T-helper 22 cell (primary cell): ENCODE measurements around the gene ARPP21.

Experiments used
- DNase-seq: peaks from one replicate; pipeline ENCODE4 v3.0.0-alpha.2; 2020; ENCODE audit warnings: low read depth

ARPP21 gene

DNA sequence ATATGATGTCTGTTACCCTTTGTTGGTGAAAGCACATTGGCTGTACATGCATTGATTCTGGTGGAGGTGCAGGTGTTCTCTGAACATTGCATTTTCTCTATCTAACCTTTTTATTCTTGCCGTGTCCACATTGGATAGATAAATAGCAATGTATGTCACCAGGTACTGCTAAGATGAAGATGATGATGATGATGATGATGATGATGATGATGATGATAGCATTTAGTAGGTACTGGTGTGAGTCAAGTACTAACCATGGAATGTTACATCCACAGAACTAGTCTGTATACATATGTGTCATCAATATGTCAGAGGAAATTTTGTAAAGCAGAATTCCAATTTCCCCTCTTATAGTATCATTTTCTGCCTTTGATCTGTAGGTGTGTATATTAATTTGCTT, 36.3 kb downstream of the ARPP21 start:
- no peak for DNase-seq

DNA sequence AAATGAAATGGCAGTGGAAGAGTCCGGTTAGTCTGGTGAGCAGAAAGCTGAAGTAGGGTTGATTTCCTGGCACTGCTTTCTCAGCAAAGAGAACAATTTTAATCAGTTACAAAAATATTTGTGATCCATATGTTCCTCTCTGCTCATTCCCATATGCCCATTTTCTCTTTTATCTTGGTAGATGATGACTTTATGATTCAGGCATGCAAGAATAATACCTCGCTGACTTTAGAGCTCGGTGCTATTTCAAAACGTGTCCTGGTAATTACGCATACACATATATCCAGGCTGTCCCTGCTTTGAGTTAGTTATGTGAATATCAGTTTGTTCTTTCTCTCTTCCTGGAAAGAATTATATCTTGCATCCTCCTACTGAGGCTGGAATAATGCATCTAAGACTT, 38.5 kb downstream of the ARPP21 start:
- no peak for DNase-seq

DNA sequence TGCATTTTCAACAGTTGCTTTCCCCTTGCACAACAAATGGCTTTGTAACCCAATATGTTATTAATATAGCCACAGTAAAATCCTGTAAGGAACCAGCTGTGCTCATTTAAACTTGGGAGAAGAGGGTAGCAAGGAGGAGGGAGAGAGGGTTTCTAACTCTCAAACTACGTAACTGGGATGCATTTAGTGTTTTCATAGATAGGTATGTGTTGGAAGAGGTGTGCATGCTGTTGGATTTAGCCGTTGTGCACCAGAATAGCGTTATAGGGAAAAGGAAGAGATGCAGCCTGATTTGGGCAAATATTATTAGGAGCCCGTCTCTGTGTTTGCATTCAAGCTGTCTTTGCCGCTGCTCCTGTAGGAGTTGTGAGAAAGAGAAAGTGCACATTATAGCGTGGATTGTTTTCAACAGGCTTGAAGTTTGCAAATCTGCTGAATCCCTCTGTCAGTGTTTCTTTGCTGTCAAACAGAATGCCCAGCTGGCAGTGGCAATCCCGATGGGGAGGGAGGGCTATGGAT, 39.4 kb downstream of the ARPP21 start:
- no peak for DNase-seq

DNA sequence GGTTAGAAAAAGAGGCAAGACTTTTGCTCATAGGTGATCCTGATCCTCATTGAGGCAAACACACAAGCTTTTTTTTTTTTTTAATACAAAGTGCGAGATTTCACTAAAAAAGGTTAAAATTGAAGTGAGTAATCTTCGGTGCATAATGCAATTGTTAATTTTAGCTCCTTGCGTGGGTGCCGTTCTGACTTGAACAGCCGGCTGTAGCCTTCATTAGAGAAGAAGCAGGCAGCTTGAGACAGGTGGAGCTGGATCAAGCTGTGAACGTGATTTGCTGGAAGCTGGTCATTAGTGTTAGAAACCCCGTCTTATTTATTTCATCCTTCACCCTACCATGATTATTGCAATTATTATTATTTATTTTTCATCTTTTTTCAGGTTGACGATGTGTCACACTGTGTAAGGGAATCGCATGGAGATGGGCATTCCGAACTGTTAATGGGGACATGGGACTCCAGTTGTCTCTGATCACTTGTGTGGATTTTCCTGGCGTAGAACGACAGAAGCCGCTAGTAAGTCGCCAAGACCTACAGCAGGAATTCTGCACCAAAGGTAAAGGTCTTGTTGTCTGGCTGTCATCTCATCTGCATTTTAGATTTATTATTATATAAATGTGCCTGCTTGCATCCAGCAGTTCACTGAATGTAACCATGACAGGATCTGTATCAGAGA, 40.2 kb downstream of the ARPP21 start:
- no peak for DNase-seq

DNA sequence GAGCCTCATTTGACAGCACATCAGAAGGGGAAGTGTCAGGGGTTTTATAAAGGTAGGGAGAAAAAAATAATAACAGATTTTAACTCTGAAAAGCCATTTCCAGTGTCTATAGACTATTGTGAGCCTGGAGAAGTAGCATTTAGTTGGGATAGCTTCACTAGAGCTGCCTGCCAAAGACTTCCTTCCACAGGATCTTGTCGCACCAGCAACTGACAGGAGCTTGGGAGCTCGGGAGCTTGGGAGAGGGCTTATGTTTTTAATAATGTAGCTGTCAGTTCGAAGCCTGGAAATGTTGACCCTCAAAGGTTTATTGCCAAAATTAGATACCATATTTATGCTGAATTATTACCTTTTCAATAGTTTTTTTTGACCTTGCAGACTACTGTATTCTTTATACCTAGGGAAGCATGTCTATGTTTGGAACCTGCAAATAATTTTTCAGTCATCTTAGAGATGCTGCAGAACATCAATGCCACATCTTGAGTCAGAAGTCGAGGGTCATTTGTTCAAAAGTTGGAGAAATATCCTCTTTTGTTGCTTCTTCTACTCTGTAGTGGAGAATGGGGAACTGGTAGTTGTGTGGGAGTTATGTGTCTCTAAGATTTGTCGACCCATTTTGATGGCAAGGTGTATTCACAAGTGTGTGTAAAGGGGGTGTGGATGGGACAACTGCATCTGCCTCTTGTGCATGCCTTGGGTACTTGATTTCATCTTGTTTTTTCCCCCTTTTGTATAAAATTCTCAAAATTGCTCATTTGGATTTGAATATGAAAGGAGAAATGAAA, 41.7 kb downstream of the ARPP21 start:
- DNase-seq = no peak

DNA sequence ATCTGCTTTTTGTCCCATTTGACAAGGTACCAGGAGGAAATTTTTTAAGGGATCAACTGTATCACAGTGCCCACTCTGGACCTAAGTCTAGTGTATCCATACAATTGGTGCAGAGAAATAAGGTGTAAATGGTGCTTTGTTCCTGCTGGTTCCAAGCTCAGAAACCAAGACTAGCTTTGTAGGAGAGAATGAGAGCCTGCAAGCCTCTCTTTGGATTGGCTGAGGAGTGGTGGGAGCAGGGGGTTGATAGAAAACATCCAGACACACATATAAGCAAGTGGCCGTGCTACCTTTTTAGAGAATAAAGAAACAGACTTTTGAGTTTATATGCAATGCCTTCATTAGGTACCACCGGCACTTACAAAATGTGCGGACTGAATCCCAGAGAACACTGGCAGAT, 45.8 kb downstream of the ARPP21 start:
- DNase-seq = no peak

DNA sequence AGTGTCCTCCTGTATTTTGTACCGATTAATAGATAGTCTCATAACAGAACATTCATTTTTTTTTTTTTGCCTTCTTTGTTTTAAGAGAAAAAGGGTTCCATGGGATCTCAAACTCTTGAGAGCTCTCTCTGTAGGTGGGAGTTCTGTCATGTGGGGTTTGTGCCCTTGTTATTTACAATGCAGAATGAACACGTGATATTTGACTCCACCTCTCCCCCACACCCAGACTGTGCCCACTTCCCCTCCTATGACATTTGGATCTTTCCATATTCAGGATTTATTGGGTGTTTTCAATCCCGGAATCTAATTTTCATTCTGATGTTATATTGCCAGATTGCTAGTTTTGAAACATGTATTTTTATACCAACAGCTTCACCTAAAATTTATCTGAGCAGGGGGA, 49.5 kb downstream of the ARPP21 start:
- no peak for DNase-seq

DNA sequence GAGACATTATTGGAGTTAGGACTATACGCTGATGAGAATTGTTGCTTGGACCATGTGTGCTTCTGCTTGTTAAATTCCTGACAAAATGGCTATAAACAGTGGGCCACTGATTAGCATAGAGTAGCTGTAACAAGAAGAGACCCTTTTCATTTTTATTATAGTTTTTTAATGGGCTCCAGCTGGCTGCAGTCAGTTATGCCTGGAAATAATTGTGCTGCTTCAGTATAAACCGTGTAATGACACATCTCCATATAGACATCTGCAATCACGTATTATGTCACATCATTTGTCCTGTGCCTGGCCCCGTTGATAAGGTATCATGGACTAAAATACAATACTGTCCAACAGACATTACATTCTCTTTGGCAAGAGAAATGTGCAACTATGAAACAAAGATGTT, 50.9 kb downstream of the ARPP21 start:
- DNase-seq = no peak

DNA sequence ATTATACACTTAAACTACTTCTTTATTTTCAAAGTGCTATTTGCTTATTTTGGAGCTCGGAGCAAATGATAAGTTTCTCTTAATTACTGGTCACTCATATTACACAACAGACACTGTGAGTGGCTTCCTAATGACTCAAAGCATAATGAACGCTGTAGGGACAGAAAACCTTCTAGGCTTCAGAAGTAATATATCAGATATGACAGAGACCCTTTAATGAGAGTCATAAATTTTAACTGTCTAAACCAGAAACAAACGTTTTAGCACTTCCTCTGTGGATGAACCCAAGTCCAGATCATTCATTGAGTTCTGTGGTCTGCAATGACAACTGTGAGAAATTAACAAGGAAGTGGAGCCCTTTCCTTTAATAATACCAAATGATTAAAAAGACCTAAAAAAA, 66.6 kb downstream of the ARPP21 start:
- no peak for DNase-seq

DNA sequence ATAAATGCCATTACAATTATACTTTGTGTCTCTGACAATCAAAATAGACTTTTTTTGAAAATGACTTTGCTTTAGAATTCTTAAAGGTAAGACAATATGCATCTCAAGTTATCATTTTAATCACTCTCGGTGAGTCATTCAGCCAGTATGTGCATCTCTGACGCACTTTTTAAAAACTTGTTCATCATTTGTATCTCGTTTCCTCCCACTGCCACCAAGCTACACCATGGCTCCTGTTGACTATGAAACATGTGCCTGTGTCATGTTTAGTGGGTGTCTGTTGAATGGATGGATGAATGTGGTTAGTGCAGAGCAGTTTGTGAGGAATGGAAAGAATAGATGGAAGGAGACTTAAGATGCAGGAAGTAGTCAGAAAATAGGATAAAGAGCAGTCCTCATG, 68.6 kb downstream of the ARPP21 start:
- no peak for DNase-seq

DNA sequence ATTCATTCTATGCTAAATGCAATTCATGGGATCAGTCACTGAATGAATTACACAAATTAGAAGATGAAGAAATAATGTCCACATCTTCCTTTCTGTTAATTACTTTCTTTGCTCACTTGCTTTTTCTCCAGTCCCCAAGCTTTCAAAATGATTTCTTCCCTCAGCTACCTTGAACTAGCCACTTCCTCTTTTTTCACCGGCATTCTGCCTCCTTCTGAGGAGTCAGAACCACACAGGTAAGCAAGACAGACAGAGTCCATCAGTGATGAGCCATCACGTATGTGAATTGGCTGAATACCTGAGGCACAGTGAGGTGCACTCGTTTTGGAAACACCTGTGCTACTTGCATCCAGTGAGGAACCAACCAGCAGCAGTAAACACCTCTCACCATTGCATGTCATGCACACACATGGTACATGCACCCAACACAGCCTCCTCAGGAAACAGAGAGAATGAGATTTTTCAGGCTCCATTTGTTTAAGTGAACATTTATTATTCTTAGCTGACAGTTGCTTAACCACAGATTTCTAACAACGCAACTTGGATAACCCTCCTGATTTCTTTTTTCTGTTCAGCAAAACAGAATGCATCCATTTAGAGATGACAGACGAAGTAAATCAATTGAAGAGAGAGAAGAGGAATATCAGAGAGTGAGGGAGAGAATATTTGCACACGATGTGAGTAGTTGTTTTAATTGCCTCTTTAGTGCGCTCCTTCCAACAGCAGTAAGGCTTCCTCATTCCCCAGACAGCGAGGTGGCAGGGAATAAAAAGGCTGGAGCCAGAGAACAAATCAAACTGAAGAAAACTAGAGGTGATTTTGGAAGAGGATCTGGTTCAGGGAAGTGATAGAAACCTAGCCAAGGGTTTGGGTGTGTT, 69.3 kb downstream of the ARPP21 start:
- no peak for DNase-seq

DNA sequence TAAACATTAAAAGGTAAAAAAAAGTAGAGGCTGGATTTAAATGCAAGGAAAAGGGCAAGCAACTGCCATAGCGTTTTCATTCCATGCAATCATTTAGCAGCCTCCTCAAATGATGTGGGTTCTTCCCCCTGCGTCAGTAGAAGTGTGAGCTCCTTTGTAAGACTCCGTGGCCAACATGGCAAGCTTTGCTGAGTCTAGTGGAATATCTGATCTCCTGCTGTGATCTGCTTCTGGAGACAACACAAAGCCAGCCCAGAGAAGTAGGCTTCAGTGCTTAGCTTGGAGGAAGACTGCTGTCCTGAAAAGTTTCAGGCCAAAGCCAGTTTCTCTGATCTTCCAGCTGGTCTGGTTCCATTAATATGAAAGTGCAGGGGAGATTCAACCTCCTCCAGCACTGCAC, 70.4 kb downstream of the ARPP21 start:
- DNase-seq = no peak

DNA sequence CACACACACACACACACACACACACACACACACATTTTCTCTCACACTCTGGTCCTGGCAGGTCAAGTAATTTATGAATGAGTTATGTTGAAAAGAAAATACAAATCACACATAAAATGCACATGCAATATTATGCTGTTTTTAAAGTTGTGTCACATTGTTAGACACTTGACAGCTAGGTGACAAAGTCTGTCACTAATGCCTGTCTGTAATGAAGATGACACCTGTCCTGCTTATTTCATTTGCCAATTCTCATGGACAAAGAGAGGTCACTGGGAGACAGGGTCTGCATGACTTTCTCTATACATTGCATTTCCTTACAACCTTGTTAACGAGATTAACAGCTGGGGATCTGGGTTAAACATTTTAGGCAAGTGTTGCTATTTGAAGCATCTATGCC, 71.2 kb downstream of the ARPP21 start:
- DNase-seq = no peak

DNA sequence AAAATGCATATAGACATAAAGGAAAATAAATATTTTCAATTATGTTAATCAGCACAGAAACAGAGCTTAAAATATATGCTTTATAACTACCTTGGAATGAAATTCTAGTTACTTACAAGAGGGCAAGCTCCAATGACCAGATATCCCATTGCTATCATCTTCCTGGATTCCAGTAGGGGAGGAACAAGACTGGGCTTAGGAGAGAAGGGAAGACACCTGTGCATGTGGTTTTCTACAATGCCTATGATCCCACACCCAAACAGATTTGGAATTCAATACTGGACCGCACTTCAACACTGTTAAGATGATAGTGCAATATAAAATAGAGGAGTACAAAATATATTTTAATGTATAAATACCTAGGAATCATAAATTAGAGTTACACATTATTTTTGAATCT, 79.6 kb downstream of the ARPP21 start:
- no peak for DNase-seq

DNA sequence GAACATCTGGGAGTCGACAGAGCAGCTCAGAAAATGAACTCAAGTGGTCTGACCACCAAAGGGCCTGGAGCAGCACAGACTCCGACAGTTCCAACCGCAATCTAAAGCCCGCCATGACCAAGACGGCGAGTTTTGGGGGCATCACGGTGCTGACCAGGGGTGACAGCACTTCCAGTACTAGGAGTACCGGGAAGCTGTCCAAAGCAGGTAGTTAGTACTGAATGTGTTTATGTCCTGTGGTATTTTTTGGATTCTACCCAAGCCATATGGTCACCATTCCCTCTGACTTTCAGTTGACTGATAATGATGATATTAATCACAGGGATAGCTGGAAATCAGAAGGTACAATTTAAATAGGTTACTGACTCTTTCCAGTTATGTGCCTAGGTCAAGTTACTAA, 82.3 kb downstream of the ARPP21 start:
- DNase-seq = no peak

DNA sequence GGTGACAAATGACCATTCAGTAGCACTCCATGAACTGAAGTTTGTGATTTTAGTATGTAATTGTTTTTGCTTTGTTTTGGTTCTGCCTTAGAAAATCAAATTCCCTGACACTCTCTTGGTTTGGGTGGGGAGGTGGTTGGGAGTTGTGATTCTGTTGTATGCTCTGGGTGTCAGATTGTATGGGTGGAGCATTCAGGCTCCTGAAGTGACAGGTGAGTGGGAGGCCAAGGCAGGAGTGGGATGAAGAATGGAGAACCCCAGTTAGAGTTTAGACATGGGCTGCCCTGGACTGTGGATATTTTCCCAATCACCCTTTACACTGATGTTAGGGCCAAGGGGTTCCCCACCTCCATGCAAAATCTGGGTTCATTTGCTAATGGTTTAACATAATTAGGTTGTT, 83.6 kb downstream of the ARPP21 start:
- no peak for DNase-seq

DNA sequence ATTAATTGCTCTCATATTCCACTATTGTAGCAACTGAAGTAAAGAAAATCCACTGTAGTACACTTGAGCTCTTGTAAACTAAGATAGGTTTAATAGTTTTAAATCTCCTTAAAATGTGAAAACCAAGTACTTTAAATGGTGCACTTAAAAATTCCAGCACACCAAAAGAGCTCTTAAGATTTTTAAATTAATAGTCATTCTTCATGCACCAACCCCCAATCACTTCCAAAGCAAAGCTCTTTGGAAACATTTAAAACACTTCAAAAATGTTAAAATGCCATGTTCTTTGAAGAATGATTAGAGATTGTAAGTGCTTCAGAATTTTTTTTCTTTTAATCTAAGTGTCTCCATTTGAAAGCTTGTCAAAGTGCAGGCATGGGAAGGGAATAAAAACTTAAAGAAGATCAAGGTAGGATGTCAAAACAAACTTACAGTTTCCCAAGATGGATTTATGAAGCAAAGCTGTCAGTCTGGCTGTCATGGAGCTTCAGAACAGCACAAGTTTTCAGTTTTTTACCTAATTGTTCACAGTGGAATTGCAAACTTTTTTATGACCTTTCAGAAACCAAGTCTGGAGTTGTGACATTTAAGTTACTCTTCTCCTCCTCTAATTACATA, 84.3 kb downstream of the ARPP21 start:
- no peak for DNase-seq

DNA sequence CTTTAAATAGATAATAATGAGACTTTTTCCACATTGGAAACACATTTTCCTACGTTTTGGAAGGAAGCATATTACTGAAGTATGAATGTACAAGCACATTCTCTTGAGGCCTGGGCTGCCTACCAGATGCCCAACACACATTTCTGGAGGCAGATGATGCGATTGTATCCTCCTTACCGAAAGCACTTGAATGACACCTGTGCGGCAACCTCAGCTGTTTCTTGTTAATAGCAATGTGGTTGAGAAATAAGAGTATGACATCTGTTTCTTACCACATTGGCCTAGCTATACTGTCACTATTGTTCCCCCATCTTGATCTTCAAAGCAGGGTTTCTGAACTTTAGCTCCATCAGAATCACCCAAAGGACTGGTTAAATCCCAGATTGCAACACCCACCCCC, 84.8 kb downstream of the ARPP21 start:
- DNase-seq = no peak

DNA sequence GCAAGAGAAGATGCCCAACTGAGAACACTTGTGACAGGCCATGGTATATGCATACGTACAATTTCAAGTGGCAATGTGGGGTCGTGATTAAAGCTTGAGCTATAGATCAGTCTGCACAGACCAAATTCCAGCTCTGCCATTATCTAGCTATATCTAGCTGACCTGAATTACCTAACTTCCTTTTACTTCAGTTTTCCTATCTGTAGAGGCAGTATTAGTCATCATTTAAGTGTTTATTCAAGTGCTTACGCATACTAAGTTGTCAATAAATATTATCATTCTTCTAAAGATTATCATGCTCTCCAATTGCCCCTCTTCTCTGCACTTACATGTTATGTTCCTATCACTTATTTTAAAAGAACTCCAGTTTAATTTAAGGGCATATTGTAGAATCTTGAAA, 87.9 kb downstream of the ARPP21 start:
- DNase-seq = no peak

DNA sequence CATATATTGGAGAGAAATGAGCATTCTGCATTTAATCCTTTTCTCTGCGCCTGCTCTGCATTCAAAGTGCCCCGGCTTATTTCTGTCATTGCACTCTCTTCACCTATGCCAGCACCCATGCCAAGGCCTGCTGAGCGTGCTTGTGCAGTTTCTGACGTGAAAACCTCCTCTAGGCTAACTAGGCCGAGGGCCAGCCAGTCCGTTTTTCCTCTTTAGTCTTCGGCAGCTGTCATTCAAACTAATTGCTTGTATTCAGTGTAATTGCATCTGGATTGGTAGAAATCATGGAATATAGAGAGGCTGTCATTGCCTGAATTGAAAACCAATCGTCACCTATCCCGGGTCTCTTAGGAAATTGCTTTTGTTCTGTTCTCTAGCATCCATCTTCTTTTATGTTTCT, 94.0 kb downstream of the ARPP21 start:
- no peak for DNase-seq

DNA sequence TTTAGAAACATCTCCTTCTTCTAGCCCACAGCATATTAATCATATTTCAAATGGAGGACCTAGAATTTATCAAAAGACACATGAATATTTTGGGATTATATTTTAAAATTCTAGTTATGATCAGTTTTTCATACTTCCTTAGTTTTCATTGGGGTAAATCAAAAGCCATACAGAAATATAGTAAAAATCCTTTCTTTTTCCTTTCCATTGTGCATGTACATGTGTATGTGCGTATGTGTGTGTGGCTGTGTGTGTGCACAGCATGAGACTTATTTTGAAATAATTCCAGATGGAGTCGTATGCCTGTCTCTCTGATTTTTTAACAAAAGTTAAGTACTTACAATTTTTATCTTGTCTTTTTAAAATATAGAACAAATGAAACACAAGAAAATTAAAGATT, 94.5 kb downstream of the ARPP21 start:
- no peak for DNase-seq

DNA sequence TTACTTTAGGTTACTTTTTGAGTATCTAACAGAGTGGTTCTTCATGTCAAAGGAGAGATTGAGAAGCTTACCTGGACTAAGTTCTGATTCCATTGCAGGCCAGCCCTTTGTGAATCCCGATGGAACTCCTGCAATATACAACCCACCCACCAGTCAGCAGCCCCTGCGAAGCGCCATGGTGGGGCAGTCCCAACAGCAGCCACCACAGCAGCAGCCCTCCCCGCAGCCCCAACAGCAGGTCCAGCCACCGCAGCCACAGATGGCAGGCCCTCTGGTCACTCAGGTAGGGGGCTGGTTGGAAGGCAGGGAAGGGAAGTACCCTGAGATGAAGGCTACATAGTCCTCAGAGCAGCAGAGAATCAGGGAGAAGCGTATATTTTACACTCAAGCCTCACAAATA, 97.8 kb downstream of the ARPP21 start:
- no peak for DNase-seq
